Activated T-helper 1 cell treated with anti-CD3 and anti-CD28 coated beads, Interleukin-2, amount 50 U/mL, for 16 hours (primary cell): ENCODE data around the gene DCUN1D1.

Experiments used
- DNase-seq, 2 donors: peaks; one replicate each; pipeline ENCODE4 v3.0.0-alpha.2; 2020; ENCODE audit warnings: low read depth in 1 of 2, low spot score in 1 of 2

DCUN1D1 gene

GRCh38 chr3:182902236-182902635 is 78.1 kb downstream of the DCUN1D1 start:
- DNase-seq = no peak

GRCh38 chr3:182896553-182896952 is 83.8 kb downstream of the DCUN1D1 start:
- DNase-seq = no peak

GRCh38 chr3:182895513-182896112 is 84.7 kb downstream of the DCUN1D1 start:
- no peak for DNase-seq

GRCh38 chr3:182892226-182892625 is 88.1 kb downstream of the DCUN1D1 start:
- no peak for DNase-seq

GRCh38 chr3:182891364-182891763 is 89.0 kb downstream of the DCUN1D1 start:
- DNase-seq = no peak

- no peak for DNase-seq
Observed at GRCh38 chr3:182889948-182890629, 90.2 kb downstream of the DCUN1D1 start.
